NCI-H2081 treated with DMSO at 0.1 percent for 48 hours (cell line): ENCODE results near the gene P2RX2.

Experiments used
- DNase-seq: peaks from one replicate; lab custom pipeline; 2025; lab: John Stamatoyannopoulos, UW

P2RX2 gene

GRCh38 chr12:132603240-132604150 is 15.1 kb upstream of the P2RX2 start:
- DNase-seq, result no peak

DNA sequence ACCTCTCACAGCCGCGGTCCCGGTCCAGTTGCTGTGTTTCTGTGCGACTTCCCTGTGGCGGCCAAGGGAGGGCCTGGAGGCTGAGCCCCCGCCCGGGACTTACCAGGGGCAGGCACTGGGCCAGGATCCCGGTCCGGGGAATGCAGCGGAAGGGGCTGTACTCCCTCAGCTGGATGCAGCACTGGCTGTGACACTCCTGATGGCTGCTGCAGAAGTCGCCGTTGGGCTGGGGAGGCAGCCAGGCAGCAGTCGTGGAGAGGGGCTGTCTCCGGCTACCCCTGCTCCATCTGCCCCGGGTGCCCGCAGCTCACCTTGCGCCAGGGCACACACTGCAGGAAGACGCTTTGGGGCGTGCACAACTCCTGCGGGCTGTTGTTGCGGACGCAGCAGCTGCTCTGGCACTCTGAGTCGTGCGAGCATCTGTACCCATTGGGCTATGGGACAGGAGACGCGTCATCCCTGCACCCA is 14.4 kb upstream of the P2RX2 start:
- no peak for DNase-seq

DNA sequence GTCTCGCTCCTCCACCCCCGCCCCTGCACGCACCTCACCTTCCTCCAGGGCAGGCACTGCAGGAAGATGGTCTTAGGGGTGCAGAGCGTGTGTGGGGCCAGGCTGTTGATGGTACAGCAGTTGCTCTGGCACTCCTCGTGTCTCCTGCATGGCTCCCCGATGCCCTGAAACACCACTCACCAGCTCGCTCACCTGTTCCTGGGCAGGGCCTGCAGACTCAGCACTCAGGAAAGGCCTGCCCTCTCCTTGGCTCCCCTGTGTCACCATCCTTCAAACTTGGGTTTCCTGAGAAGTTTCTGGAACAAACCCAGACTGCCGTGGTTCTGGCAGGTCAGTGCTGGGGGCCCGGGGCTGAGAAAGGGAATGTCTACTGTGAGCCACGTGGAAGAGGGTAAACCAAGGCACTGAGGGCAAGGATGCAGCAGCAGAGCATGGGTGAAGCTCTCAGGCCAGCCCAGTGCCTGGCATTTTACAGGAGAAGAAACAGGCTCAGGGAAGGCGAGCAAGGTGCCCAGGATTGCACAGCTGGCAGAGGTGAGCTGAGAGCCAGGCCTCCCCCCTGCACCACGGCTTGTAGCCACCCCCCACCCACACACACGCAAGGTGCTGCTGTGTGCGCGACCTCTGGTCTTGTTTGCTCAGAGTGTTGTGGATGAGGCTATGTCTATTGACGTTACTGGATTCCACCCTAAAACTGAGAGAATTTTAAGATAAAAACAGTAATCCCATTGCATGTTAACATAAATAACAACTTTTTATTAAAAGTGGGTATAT is 13.7 kb upstream of the P2RX2 start:
- DNase-seq, result no peak

DNA sequence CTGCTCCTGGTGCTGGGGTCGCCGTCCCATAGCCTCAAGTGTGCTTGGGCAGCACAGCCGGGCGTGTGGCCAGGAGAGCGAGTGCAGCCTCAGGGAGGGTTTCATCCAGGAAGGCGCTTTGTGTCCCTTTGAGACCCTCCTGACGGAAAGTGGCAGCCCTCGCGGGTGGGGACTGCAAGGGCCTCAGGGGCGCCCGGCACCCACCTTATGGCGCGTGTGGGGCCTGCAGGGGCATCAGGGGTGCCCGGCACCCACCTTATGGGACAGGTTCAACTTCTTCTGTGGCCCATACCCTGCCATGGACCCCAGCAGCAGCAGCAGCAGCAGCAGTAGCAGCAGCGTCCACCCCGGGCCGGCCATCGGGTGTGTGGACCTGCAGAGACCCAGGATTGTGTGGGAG is 12.7 kb upstream of the P2RX2 start:
- no peak for DNase-seq

DNA sequence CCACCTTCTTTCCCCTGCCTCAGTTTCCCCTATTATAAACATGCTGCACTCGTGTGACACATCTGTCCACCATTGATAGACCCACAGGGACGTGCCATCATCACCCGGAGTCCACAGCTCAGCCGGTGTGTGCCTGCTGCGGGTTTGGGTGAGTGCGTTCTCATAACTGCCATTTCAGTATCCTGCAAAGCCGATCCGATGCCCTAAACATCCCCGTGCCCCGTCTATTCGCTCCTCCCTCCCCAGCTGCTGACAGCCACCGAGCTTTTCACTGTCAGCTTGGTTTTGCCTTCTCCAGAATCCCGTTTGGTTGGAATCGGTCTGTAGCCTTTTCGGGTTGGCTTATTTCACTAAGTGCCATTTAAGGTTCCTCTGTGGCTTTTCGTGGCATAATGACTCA is 12.1 kb upstream of the P2RX2 start:
- DNase-seq, result no peak

DNA sequence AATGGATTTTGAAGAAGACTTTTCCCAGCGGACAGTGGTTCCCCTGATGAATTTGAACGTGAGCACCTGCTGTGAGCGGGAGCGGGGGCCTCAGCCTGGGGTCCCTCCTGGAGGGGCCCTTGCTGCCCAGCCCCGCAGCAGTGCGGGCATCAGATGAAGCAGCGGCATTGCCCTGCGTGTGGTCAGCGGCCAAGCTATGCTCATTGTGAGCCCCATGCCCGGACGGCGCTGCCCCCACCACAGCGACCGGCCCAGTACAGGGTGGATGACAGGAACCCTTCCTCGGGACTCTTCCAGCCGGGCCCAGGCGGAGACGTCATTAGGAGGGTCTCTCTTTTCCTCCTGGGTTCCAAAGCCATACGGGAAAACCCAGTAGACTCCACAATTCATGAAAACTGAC is 11.6 kb upstream of the P2RX2 start:
- no peak for DNase-seq

DNA sequence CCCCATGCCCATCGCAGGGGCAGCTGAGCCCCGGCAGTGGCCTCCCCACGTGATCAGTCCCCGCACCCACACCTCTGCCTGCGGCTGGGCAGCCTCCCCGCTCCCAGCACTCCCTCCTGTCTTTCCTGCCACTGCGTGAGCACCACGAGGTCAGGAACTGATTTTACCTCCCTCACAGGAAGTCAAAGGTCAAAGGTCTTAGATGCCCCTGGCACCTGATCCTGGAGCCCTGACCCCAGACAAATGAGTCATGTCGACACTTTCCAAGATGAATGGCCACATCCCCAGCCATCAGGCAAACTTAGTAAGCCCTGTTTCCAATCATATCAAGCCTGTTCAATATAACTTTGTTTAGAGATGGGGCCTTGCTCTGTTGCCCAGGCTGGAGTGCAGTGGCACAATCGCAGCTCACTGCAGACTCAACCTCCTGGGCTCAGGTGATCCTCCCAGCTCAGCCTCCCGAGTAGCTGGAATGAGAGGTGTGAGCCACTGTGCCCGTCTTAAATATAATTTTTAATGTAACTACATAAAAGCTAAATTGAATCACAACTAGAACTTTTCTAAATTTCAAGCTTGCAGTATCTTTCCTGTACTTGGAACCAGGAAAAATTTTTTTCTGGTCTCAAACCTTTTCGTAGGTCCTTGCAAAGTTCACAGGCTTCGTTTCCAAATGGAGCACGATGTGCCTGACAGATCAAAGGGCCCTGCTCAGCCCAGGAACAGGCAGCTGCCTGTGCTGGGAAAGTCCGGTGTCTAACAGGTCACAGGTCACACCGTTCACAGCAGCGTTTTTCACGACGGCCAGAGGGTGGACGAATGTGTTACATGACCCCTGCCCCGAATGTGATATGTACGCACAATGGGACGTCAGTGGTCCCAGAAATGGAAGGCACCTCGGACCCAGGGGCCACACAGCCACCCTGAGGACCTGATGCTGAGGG is 10.1 kb upstream of the P2RX2 start:
- no peak for DNase-seq

DNA sequence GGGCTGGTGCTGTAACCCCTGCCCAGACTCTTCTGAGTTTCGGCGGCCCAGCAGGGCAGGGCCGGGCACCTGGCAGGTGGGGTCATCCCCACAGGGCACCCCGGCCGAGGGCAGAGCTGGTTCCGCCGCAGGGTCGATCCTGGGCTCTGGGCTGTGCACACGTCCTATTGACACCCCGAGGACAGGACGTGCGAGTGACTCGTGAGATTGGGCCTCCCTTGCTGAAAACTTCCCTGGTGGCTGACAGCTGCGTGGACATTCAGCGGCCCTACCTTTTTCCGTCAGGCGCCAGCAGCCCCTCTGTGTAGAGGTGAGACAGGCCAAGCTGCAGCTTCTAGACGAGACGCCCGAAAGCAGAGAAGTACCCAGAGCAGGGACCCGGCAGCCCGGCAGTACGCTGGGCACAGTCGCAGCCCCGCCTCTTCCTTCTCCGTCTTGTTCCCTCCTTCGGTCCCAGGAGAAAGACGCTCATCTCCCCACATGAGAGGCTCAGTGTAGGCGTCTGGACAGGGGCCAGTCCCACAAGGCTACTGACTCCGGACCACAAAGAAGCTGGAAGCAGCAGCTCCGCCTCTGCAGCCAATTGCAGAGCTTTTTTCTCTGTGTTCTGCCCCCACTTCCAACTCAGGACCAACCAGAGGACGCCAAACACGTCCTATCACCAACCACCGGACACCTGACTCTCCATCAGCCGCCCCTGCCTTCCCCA is 8.4 kb upstream of the P2RX2 start, which contains the start of gene LRCOL1:
TSS of gene LRCOL1 (minus strand) at position 532 of the 709 bp plus-strand sequence. CDS start 4,331 bp downstream, outside the sequence.
- DNase-seq, result no peak

DNA sequence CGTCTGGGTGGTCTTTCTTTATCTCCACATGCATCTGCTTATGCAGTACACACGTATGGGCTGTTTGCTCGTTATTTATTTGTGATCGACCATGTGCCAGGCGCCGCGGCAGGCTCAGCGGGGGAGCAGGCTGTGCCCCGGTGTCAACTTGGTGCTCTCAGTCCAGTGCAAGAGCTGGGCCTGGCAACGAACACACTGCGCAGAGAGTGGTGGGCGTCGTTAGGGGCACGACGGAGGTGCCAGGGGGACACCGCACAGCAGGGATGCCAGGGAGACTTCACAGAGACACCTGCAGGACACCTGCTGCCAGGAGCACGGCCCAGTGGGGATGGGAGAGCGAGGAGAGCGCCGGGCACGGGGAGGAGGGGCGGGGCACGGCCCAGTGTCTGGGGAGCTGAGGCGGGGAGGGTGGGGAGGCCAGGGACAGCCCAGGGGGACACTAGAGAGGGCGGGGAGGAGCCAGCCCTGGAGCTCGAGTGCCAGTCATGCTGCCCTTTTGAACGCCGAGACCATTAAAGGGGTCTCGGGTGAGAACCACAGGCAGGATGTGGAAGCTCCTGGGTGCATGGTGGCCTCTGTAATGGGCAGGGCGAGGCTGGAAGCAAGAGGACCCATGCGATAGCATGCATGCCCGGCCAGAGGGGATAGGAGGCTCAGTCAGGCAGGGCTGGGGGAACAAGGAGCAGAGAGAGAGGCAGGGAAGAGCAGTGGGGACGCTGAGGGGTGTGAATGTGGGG is 7.5 kb upstream of the P2RX2 start:
- no peak for DNase-seq

DNA sequence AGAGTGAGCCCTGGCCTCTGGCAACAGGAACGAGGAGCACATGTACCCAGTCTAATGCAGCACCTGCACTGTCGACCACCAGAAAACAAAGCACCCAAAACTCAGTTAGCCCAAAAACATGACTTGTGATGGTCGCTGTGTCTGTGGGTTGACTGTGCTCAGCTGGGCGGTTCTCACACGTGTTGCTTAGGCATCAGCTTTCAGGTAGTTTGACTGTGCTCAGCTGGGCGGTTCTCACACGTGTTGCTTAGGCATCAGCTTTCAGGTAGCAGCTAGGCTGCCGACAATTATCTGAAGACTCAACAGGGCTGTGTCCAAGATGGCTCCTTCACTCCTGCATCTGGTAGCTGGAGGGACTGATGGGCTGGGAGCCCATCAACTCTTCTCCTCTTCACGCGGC is 7.0 kb upstream of the P2RX2 start:
- no peak for DNase-seq

- no peak for DNase-seq
Measured at GRCh38 chr12:132614029-132614428, 4.5 kb upstream of the P2RX2 start.

DNA sequence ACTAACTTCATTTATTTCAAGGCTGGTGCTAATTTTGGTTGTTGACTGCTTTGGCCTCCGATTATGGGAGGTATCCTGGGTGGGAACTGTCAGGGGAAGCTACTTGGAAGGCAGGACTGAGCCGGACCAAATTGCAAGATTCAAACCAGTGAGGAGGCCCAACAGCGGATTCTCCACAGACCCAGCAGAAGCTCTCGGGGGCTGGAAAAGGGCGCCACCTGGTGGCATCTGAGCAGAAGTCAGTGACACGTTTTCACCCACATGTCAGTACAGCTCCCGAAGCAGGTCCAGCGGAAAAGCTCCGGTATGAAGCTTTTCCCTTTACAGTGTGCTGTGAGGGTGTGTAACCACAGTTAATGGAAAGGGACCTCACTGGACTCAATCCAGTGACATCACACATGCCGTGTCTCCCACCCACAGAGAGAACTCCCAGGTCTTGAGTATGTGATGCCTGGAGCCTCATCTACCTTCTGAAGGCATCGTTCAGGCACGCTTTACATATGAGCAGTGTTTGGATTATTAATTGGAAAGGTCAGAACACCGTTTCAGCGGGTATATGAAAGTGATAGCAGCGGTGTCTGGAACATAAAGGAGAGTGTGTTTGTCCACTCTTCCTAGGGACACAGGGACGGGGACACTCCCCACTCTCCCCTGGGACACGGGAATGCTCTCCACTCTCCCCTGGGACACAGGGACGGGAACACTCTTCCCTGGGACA is 3.6 kb upstream of the P2RX2 start:
- peak; percentile 33 for DNase-seq

- DNase-seq, result no peak
Measured at GRCh38 chr12:132615579-132616038, 3.0 kb upstream of the P2RX2 start.

DNA sequence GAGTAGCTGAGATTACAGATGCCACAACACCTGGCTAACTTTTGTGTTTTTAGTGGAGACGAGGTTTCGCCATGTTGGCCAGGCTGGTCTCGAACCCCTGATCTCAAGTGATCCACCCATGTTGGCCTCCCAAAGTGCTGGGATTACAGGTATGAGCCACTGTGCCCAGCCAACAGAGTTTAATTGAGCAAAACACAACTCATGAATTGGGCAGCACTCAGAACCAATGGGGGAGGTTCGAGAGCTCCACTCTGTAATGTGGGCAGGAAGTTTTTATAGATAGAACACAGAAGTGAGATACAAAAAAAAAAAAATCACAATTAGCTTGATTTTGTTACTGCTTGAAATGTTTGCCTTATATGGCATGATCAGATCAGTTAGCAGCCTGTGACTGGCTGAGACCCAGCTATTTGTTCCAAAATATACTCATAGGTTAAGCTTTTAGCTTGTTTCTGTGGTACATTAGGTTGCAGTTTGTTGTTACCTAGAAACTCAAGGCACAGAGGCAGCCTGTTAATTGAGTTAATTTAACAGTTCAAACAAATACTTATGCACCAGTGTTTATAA is 1.4 kb upstream of the P2RX2 start:
- no peak for DNase-seq

DNA sequence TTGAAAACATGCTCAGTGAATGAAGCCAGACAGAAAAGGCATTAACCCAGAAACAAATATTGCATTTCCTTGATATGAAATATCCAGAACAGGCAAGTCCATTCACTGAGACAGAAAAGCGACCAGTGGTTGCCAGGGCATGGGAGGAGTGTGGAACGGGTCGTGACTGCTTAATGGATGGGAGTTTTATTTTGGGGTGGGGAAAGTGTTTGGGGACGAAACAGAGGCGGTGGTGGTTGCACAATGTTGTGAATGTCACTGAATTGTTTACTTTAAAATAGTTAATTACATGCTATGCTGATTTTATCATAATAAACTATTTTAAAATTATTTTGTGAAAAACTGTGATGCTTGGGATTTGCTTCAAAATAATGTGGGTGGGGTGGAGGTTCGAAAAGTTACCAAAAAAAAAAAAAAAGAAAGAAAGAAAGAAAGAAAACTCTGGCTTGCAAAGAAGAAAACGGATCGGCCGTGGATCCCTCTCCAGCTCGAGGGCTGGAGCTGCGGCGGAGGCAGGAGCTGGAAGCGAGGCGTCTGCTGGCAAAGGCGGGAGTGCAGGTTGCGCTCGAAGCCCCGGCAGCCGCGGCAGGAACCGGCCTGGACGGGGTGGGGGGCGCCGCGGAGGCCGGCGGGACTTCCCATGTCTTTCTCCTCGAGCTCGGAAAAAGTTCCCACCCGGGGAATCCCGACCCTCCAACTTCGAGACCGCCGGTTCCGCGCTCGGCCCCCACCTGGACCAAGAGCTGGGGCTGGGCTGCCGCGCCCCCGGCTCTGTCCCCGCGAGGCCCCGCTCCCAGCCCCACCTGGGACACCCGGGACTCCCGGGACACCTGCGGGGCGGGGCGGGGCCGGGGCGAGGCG is 524 bp upstream of the P2RX2 start:
- no peak for DNase-seq

- no peak for DNase-seq
Measured at GRCh38 chr12:132619071-132619385, 452 bp downstream of the P2RX2 start.

GRCh38 chr12:132619386-132620112 is 973 bp downstream of the P2RX2 start:
- no peak for DNase-seq
